Measurements from ENCODE around the gene SOD1.

DNA sequence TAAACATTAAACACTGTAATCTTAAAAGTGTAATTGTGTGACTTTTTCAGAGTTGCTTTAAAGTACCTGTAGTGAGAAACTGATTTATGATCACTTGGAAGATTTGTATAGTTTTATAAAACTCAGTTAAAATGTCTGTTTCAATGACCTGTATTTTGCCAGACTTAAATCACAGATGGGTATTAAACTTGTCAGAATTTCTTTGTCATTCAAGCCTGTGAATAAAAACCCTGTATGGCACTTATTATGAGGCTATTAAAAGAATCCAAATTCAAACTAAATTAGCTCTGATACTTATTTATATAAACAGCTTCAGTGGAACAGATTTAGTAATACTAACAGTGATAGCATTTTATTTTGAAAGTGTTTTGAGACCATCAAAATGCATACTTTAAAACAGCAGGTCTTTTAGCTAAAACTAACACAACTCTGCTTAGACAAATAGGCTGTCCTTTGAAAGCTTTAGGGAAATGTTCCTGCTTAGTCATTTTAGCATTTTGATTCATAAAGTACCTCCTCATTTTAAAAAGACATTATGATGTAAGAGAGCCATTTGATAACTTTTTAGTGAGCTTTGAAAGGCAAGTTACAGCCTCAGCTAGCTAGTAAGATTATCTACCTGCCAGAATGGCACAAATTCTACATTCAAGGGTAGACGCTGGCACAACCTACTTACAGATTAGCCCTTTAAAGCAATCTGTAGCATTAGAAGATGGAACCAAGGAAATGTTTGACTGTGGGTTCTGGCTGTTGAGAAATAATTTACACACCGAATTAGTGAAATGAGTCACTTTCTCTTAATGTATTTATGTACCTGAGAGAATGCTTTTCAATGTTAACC is 9.4 kb downstream of the SOD1 start:
- TF ChIP-seq POLR2A (IDR thresholded peaks at IDR 0.05), result no peak
- TF ChIP-seq, protein P1, sequence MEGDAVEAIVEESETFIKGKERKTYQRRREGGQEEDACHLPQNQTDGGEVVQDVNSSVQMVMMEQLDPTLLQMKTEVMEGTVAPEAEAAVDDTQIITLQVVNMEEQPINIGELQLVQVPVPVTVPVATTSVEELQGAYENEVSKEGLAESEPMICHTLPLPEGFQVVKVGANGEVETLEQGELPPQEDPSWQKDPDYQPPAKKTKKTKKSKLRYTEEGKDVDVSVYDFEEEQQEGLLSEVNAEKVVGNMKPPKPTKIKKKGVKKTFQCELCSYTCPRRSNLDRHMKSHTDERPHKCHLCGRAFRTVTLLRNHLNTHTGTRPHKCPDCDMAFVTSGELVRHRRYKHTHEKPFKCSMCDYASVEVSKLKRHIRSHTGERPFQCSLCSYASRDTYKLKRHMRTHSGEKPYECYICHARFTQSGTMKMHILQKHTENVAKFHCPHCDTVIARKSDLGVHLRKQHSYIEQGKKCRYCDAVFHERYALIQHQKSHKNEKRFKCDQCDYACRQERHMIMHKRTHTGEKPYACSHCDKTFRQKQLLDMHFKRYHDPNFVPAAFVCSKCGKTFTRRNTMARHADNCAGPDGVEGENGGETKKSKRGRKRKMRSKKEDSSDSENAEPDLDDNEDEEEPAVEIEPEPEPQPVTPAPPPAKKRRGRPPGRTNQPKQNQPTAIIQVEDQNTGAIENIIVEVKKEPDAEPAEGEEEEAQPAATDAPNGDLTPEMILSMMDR (IDR thresholded peaks at IDR 0.05), result no peak
- TF ChIP-seq POLR2AphosphoS5 (IDR thresholded peaks at IDR 0.05), result no peak

Measured in prostate gland (tissue), 2 donors.